Esophagus muscularis mucosa (tissue), 3 donors: ENCODE measurements around the gene CD300LB.

ENCODE experiments used
- CTCF ChIP-seq, 3 experiments: fragments of 200-600 bp in 2 of 3; fragments of 450-650 bp in 1 of 3; sonication (generic) in 2 of 3; IDR thresholded peaks; one replicate each; pipeline ENCODE4 v1.5.1; 2017 to 2019; ENCODE audit warnings: antibody characterized with exemption in 3 of 3, mild to moderate bottlenecking in 2 of 3, moderate library complexity in 1 of 3
- POLR2A ChIP-seq: fragments of 450-650 bp; IDR thresholded peaks from one replicate; pipeline ENCODE4 v1.6.1; 2017; ENCODE audit warnings: antibody characterized with exemption, moderate library complexity, mild to moderate bottlenecking, low read depth
- POLR2AphosphoS5 ChIP-seq, 2 donors: sonication (generic); formaldehyde crosslinking; IDR thresholded peaks; one replicate each; pipeline ENCODE4 v1.6.1; 2017; ENCODE audit warnings: antibody characterized with exemption in 2 of 2

- TF ChIP-seq POLR2A (no peak), CTCF (IDR thresholded peaks at IDR 0.05) (no peak), POLR2AphosphoS5 (IDR thresholded peaks at IDR 0.05) (no peak)
Observed at GRCh38 chr17:74472890-74473289, 58.4 kb downstream of the CD300LB start.
